Activated gamma-delta T cell treated with Interleukin-2 at 50 U/mL for 16 hours (primary cell): Measurements from ENCODE around the gene MIEF2.
"Not testable (repeated sequence)": the region's sequence is repeated elsewhere in the genome, so short reads cannot be mapped to it uniquely, and the experiment has no call there.

Source experiments
- DNase-seq: peaks from one replicate; pipeline ENCODE4 v3.0.0-alpha.2; 2020

MIEF2 gene, protein sequence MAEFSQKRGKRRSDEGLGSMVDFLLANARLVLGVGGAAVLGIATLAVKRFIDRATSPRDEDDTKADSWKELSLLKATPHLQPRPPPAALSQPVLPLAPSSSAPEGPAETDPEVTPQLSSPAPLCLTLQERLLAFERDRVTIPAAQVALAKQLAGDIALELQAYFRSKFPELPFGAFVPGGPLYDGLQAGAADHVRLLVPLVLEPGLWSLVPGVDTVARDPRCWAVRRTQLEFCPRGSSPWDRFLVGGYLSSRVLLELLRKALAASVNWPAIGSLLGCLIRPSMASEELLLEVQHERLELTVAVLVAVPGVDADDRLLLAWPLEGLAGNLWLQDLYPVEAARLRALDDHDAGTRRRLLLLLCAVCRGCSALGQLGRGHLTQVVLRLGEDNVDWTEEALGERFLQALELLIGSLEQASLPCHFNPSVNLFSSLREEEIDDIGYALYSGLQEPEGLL

GRCh38 chr17:18260332-18261145 lies at the start of gene MIEF2:
TSS of gene MIEF2 (plus strand) at chr17:18260662. CDS start at chr17:18262721, 2,059 bp downstream.
- DNase-seq, result peak; percentile 91

GRCh38 chr17:18213666-18214270 lies 46.7 kb upstream of the MIEF2 start:
- no peak for DNase-seq

DNA sequence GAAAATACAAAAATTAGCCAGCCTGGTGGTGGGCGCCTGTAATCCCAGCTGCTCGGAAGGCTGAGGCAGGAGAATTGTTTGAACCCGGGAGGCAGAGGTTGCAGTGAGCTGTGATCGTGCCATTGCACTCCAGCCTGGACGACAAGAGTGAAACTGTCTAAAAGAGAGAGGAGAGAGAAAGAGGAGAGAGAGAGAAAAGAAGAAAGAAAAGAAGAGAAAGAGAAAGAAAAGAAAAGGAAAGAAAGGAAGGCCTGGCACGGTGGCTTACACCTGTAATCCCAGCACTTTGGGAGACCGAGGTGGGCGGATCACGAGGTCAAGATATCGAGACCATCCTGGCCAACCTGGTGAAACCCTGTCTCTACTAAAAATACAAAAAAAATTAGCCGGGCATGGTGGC lies 43.6 kb upstream of the MIEF2 start:
- not testable (repeated sequence) for DNase-seq

- DNase-seq, result peak; percentile 70
Observed at GRCh38 chr17:18217412-18218015, 42.9 kb upstream of the MIEF2 start.

GRCh38 chr17:18218756-18219415 lies 41.6 kb upstream of the MIEF2 start:
- DNase-seq, result no peak

DNA sequence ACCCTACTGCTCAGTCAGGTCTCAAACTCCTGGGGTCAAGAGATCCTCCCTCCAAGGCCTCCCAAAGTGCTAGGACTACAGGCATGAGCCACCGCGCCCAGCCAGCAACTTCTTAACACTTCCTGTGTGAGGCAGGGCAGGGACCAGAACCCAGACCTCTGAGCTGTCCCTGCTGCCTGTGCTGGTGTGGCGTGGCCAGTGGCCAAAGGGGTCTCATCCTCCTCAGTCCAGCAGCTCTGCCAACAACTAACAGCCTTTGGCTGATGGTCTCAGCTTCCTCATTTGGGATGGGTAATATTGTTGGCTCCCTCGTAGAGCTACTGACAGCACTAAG lies 36.4 kb upstream of the MIEF2 start:
- DNase-seq, result no peak

DNA sequence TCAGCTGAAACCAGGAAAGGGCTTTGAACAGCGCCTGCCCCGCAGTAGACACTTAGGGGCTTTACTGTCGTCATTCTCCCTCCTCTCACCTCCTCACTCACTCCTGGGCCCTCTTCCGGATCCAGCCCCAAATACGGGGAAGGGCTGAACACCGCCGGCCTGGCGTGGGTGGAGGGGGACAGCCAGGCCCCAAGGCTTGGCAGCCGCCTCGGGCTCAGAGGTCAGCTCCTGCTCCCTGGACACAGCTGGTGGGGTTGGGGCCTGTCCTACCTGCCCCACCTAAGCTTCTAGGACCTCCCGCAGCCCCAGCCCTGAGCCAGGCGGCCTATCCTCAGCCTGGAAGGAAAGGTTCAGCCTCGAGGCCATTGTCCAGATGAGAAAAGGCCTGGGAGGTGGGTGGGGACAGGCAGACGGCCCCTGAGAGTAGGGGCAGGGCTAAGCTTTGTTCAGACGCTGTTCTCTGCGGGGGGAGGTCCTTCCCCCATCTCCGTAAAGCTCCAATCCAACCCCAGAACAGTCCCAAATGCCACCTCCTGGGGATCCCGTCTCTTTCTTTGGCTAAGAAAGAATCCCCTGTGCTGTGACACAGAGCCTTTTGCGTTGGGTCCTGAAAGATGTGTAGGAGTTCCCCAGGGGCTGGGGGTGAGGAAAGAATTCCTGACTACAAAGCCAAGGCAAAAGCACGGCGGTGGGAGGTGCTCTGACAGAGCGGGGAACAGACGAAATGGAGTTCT lies 35.9 kb upstream of the MIEF2 start:
- no peak for DNase-seq

DNA sequence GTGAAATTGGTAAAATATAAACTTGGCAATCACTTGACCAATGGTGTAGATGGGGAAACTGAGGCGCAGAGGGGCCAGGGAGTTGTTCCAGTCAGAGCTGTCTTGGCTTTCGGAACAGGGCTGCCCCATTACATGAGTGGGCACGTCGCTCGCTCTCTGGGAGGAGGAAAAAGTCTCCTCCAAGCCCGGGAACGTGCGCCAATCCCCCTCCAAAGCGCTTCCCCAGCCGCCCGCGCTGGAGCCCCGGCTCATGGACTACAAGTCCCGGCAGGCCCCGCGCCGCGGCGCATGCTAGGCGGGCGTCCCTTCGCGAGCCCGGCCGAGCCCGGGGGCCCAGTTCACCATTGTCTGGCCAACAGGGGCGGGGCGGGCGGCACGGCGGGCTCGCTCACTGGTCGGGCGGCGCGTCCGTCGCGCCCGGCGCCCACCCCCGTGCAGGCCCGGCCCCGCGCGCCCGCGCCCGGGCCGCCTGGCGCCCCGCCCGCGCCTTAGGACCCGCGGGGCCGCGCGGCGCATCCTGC lies 35.3 kb upstream of the MIEF2 start, which contains the start of gene LLGL1:
LLGL1 (plus strand) TSS at position 515 of the 521 bp plus-strand sequence. CDS start 48 bp downstream, outside the sequence.
- DNase-seq, result peak; percentile 97

DNA sequence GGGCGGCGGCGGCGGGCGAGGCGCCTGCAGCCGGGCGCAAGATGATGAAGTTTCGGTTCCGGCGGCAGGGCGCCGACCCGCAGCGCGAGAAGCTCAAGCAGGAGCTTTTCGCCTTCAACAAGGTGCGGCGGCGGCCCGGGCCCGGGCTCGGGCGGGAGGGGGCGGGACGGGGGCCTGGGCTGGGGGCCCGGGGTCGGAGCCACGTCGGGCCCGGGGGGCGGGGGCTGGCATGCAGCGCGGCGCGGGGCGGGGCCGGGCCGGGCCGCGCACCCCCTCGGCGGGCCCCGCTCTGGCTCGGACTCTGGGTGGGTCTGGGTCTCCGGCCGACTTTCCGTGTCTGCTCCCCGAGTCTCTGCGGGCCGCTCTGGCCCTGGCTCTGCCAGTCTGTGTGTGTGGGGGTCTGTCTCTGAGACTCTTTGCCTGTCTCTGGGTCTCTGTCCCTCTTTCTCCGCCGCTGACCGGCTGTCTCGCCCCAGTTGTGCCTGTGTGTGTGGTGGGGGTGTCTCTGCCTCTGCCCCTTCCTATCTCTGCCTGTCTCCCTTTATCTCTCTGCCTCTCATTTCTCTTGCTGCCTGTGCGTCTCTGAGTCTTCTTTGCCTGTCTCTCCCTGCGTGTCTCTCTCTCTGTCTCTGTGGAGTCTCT lies 34.7 kb upstream of the MIEF2 start:
- no peak for DNase-seq

DNA sequence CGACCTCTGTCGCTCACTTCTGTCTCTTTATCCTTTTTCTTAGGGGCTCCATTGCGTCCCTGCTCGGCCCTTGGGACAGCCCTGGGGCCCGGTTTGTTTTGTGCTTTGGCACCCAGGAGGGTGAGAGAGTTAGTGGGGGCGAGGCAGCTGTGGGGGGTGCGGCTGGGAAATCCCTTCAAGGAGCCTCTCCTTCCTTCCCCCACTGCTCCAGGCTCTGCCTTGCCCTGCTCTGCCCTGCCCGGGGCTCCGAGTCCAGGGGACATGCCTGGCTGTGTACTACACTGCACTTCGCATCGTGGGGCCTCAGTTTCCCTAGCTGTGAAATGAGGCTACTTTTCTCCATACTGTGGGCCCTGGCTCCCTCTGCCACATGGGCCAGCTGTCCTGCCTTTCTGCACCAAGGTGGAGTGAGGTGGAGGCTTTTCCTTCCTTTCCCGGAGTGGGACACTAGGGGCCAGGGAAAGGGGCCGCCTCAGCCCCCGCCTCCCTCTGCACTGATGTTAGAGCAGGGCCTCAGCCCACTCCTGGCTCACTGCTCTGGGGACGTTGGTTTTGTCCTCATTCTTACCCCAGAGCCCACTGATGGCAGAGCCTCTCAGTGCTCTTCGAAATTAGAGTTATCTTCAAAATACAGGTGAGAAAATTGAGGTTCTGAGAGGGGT lies 34.0 kb upstream of the MIEF2 start:
- no peak for DNase-seq

- DNase-seq, result no peak
Observed at GRCh38 chr17:18227635-18228034, 32.8 kb upstream of the MIEF2 start.

- DNase-seq, result no peak
Observed at GRCh38 chr17:18228176-18228682, 32.2 kb upstream of the MIEF2 start.

GRCh38 chr17:18229254-18229653 lies 31.2 kb upstream of the MIEF2 start:
- no peak for DNase-seq

GRCh38 chr17:18229771-18230170 lies 30.7 kb upstream of the MIEF2 start:
- no peak for DNase-seq

- no peak for DNase-seq
Observed at GRCh38 chr17:18230288-18231141, 29.9 kb upstream of the MIEF2 start.

DNA sequence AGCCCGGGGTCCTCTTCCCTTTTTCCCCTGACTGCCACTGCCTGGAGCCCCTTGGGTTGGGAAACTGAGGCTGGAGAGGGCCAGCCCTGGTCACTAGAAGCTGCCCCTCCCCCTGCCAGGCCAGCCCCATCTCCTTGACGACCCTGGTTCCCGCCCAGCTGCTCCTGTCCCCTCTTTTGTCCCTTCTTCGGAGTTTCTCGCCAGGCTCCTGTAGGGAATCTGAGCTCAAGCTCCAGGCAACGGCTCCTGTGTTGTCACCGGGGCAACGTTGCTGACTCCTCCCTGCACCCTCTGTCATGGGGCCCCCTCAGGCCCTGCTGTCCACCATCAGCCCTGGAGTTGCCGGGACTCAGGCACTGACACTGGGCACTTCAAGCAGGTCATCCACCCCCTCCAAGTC lies 29.3 kb upstream of the MIEF2 start:
- DNase-seq, result no peak

DNA sequence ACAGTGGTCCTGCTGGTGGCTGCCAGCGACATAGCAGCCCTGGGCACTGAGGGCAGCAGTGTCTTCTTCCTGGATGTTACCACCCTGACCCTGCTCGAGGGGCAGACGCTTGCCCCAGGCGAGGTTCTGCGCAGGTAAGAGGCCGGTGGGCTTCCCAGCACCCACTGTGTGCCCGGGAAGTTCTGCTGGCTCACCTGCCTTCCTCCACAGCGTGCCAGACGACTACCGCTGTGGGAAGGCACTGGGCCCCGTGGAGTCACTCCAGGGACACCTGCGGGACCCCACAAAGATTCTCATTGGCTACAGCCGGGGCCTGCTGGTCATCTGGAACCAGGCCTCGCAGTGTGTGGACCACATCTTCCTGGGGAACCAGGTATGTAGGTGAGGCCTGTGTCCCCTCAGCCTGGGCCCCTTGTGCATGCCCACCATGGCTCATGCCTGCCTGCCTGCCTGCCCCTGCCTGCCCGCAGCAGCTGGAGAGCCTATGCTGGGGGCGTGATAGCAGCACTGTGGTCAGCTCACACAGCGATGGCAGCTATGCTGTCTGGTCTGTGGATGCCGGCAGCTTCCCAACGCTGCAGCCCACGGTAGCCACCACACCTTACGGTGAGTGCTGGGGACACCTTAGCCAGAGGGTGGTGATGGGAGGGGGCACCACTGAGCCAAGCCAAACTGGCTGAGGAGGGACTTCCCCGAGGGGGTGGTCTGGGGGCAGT lies 26.5 kb upstream of the MIEF2 start:
- DNase-seq, result no peak

DNA sequence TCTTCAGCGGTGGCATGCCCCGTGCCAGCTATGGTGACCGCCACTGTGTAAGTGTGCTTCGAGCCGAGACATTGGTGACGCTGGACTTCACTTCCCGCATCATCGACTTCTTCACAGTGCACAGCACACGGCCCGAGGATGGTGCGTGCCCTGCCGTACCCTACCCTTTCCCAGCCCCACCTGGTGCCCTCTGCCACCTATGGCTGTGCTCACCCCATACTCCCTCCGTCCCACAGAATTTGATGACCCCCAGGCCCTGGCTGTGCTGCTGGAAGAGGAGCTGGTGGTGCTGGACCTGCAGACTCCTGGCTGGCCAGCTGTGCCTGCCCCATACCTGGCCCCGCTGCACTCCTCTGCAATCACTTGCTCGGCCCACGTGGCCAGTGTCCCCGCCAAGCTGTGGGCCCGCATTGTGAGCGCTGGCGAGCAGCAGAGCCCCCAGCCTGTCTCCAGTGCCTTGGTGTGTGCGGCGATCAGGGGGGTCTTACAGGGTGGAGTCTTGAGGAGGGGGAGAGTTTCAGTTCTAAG lies 25.5 kb upstream of the MIEF2 start:
- no peak for DNase-seq
